GM19324 (cell line): Measurements from ENCODE around the gene TNFRSF19.
A peak's percentile ranks its signal among the peaks of the same experiment; 100 is the strongest.

Source experiments
- ATAC-seq: cut with Tn5 transposase; IDR thresholded peaks from one replicate; pipeline ENCODE4 v1.9.1; 2021; ENCODE audit warnings: mild to moderate bottlenecking, moderate library complexity; ENCODE audit not compliant: unreplicated experiment, low FRiP score

TNFRSF19 gene

GRCh38 chr13:23600100-23600499, 29.9 kb downstream of the TNFRSF19 start:
- ATAC-seq, result no peak

GRCh38 chr13:23600534-23600933, 30.3 kb downstream of the TNFRSF19 start:
- ATAC-seq, result no peak

- no peak for ATAC-seq
Observed at GRCh38 chr13:23605831-23606230, 35.6 kb downstream of the TNFRSF19 start.

DNA sequence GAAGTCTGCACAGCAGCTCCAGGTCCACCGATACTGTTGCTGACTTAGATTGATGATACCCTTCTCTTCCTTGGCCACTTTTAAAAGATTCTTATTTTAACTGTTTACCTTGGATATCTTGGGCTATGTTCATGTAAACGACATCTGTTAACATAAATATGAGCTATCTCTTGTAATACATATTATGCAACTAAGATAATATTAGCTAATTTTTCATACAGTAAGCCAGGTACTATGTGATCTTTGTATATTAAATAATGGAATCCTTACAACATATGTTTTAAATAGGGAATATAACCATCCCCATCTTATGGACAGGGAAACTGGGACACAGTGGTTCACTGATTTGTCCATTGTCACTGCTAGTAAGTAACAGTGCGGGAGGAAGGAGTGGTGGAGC, 37.9 kb downstream of the TNFRSF19 start:
- no peak for ATAC-seq

GRCh38 chr13:23608701-23609413, 38.6 kb downstream of the TNFRSF19 start:
- ATAC-seq, result peak; percentile 26

- ATAC-seq, result peak; percentile 59
Observed at GRCh38 chr13:23609414-23609760, 39.2 kb downstream of the TNFRSF19 start.

- ATAC-seq, result no peak
Observed at GRCh38 chr13:23609874-23610576, 39.8 kb downstream of the TNFRSF19 start.

DNA sequence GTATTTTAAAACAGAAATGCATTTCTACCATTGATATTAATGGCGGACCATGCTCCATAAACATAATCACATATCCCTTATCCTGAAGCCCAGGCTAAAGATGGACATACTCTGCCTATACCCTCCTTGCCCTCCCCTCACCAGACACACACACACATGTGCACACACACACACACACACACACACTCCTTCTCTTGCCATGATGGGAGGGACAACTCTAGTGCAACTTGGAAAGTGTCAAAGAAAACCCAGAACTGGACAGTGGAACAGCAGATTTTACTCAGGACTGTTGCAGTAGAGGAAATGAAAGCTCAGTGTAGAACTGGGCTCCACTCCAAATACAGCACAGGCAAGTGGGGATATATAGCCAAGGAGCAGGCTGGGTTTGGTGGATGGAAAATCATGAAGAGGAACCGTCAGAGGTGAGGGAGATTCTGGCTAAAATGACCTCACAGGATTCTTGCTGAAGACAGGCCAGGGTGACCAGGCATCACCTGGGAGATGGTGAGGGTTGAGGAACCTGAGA, 40.8 kb downstream of the TNFRSF19 start:
- no peak for ATAC-seq

GRCh38 chr13:23612182-23612581, 42.0 kb downstream of the TNFRSF19 start:
- ATAC-seq, result no peak

GRCh38 chr13:23612731-23613130, 42.5 kb downstream of the TNFRSF19 start:
- ATAC-seq, result no peak

GRCh38 chr13:23613596-23613995, 43.4 kb downstream of the TNFRSF19 start:
- ATAC-seq, result no peak

DNA sequence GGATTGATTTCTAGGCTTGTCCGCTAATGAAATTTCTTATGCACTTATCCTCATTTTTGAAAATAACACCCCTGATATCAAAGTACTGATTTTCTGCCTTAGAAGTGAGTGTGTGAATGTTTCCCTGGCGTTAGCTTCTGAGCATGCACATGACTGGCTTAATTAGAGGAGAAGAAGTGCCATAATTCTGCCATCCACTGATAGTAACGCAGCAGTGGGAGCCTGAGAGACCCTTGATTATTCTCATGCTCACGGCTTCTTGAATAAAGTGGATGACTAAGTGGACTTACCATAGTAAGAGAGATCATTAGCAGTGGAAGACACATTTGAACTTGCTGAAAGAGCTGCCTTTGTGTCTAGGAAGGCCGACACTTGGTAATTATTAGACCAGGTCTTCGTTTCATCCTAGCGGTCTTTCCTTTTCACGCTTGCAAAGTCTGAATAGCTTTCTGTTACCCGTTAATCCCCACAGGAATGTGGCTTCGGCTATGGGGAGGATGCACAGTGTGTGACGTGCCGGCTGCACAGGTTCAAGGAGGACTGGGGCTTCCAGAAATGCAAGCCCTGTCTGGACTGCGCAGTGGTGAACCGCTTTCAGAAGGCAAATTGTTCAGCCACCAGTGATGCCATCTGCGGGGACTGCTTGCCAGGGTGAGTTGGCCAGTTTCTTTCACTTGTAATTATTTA, 45.3 kb downstream of the TNFRSF19 start:
- no peak for ATAC-seq

DNA sequence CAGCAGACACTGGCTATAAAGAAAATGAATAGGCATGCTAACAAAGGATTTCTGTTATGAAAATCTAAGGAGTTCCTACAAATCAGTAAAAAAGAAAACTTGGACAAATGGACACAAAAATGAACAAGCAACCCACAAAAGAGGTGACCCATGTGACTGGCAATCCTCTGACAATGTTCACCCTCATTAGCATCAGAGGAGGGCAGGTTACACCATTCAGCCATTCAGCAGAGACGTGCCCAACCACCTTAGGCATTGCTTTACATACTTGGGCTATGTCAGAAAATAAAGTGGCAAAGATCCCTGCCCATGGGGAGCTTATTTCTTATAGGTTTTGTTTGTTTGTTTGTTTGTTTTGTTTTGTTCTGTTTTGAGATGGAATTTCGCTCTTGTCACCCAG, 46.0 kb downstream of the TNFRSF19 start:
- ATAC-seq, result no peak

DNA sequence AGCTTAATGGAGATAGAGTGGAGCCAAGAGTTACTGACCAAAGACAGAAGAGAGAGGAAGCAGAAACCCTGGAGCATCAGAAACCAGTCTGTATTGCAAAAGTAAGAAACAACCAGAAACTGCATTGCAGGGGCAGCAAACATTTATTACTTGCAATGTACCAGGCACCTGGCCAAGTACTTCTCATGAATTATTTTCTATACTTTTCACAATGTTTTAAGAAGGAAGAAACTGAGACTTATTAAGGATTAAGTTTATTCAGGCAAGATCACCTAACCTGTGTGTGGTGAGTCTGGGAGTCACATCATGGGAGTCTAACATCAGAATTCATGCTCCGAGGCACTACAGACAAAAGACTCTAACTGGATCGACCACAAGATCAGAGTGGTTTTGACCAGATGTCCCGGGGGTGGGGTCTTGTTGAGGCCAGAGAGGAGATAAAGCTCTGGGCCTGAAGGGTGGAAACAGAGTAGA, 47.4 kb downstream of the TNFRSF19 start:
- no peak for ATAC-seq

GRCh38 chr13:23618341-23618740, 48.1 kb downstream of the TNFRSF19 start:
- ATAC-seq, result no peak

DNA sequence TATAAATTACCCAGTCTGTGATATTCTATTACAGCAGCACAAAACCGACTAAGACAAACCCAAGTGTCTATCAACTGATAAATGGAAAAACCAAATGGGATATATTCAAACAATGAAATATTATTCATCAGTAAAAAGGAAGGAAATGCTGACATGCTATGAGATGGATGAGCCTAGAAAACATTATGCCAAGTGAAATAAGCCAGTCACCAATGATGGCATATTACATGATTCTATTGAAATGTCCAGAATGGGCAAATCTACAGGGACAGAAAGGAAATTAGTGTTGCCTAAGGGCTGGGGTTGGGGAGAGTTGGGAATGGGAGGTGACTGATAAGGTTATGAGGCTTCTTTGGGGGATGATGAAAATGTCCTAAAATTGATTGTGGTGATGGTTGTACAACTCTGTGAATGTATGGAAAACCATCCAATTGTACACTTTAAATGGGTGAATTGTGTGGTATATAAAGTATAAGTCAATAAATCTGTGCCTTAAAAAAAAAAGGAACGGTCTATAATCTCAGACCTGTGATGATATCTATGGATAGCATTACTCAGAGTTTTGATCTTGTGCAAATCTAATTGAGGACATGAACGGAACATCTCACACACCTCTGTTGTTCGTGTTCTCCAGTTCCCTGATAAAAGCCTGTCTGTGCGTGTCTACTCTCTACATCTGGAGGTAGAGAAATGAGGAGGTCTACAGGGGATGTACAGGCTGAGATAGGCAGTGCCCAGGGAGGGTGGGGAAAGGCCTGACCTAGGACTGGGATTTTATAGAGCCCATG, 49.0 kb downstream of the TNFRSF19 start:
- no peak for ATAC-seq

DNA sequence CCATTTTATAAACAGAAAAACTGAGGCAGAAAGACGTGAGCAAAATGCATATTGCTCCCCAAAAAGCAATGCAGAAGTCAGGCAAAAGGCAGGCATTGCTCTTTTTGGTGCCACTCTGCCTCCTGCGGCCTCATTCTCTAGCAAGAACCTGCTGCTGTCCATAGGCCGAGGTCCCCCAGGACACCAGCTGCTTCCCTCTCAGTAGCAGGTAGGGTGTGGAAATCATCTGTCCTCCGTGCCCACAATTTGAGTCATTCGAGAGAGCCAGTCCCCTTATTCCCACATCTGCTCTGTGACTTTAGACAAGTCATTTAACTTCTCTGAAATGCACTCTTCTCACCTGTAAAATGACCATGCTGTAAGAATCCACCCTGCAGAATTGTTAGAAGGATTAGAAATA, 50.0 kb downstream of the TNFRSF19 start:
- ATAC-seq, result no peak

GRCh38 chr13:23620613-23621315, 50.6 kb downstream of the TNFRSF19 start:
- ATAC-seq, result no peak

- no peak for ATAC-seq
Observed at GRCh38 chr13:23621316-23621645, 51.1 kb downstream of the TNFRSF19 start.

GRCh38 chr13:23622985-23623384, 52.8 kb downstream of the TNFRSF19 start:
- ATAC-seq, result peak; percentile 49
